ENCODE data around the gene TUFM. TPM values are rescaled to one million over a fixed set of nuclear protein-coding genes. Genes with fewer than 3 reads are reported as not detected.

The TUFM gene
- total RNA-seq, 4 donors from 2014 or later = 95.7 to 172 (median 126) TPM

GRCh38 chr16:28875134-28876018 lies 29.2 kb upstream of the TUFM start:
- Histone ChIP-seq H3K9me3 (no peaks in the 10 kb centered on the region), H3K4me3 (replicated peaks in 1 of 3) (no peak overlapping the region), H3K36me3 (peaks cover 16 to 27% of the 10 kb centered on the region in 2 donors), H3K27me3 (no peaks in the 10 kb centered on the region), H3K4me1 (peaks cover 7 to 11% of the 10 kb centered on the region in 2 donors), H3K27ac (no peak overlapping the region)
- WGBS, 2 donors = 74 to 78% methylated on average over 13 of the region's 13 CpGs
- intact Hi-C loops (cut with DNase I) = loop anchor here (5.0 kb wide), 1 partner anchor 52 kb away; the partner anchor contains the start of gene RABEP2
- DNase-seq = no peak
- TF ChIP-seq POLR2A (IDR thresholded peaks at IDR 0.05) (no peak), CTCF (IDR thresholded peaks at IDR 0.05) (no peak)

- no peak overlapping the region for H3K27ac ChIP-seq
- intact Hi-C loops (cut with DNase I) = no loop called here
- TF ChIP-seq POLR2A (IDR thresholded peaks at IDR 0.05) (no peak), CTCF (IDR thresholded peaks at IDR 0.05) (no peak)
- 97% methylated on average over 6 of the region's 6 CpGs; no CpG with 5 or more reads in 1 of the 2 donors for WGBS, 2 donors
- H3K27me3 ChIP-seq = no peaks in the 10 kb centered on the region
- no peak for DNase-seq
- peaks cover 26 to 35% of the 10 kb centered on the region in 2 donors for H3K36me3 ChIP-seq
- H3K4me1 ChIP-seq = peaks cover 2 to 5% of the 10 kb centered on the region in 2 donors
- H3K4me3 ChIP-seq (replicated peaks in 1 of 3) = no peak overlapping the region
- no peaks in the 10 kb centered on the region for H3K9me3 ChIP-seq
Observed at GRCh38 chr16:28874406-28874805, 28.3 kb upstream of the TUFM start.

- H3K27ac ChIP-seq = no peak overlapping the region
- no peak for DNase-seq
- intact Hi-C loops (cut with DNase I) = no loop called here
- H3K4me1 ChIP-seq = no peaks in the 10 kb centered on the region
- WGBS, 2 donors = 87 to 91% methylated on average over 17 of the region's 18 CpGs
- TF ChIP-seq CTCF (IDR thresholded peaks at IDR 0.05) = peak in 3 of 6 experiments; percentile 19 to 49 (median 32)
- TF ChIP-seq POLR2A (IDR thresholded peaks at IDR 0.05) = no peak
- H3K9me3 ChIP-seq = no peaks in the 10 kb centered on the region
- peaks cover 33 to 42% of the 10 kb centered on the region in 2 donors for H3K36me3 ChIP-seq
- H3K27me3 ChIP-seq = no peaks in the 10 kb centered on the region
- no peak overlapping the region for H3K4me3 ChIP-seq (replicated peaks in 1 of 3)
Observed at GRCh38 chr16:28873543-28874201, 27.5 kb upstream of the TUFM start.

GRCh38 chr16:28872952-28873351 lies 26.8 kb upstream of the TUFM start:
- 88 to 91% methylated on average over 15 of the region's 15 CpGs for WGBS, 2 donors
- Histone ChIP-seq H3K4me1 (no peaks in the 10 kb centered on the region), H3K36me3 (peaks cover 40 to 50% of the 10 kb centered on the region in 2 donors), H3K27me3 (no peaks in the 10 kb centered on the region), H3K9me3 (no peaks in the 10 kb centered on the region), H3K27ac (no peak overlapping the region), H3K4me3 (replicated peaks in 1 of 3) (no peak overlapping the region)
- intact Hi-C loops (cut with DNase I) = no loop called here
- no peak for DNase-seq
- no peak for TF ChIP-seq CTCF (IDR thresholded peaks at IDR 0.05)
- TF ChIP-seq POLR2A (IDR thresholded peaks at IDR 0.05) = no peak
